Astrocyte (in vitro differentiated cells and primary cell): Measurements from ENCODE around the gene LMX1B. TPM values are rescaled to one million over a fixed set of nuclear protein-coding genes. Genes with fewer than 3 reads are reported as not detected.
A peak's percentile ranks its signal among the peaks of the same experiment; 100 is the strongest.

Experiments used
- DNase-seq: peaks from one replicate; pipeline ENCODE4 v3.0.0-alpha.2; 2010; ENCODE audit warnings: low read depth
- FAIRE-seq: peaks from 2 replicates; lab custom pipeline; 2011; peaks lifted over from hg19 to GRCh38; lab: Jason Lieb, UNC
- H2AFZ ChIP-seq: 2 replicates; pipeline ENCODE4 v1.6.0; 2012; ENCODE audit warnings: low read depth, low read length, inconsistent platforms
- H3K27ac ChIP-seq: 2 replicates; pipeline ENCODE4 v1.5.1; 2011; ENCODE audit warnings: low read depth, low read length, inconsistent platforms
- H3K27me3 ChIP-seq: 2 replicates; pipeline ENCODE4 v1.6.0; 2011; ENCODE audit warnings: low read length, inconsistent platforms; ENCODE audit not compliant: insufficient read depth
- H3K36me3 ChIP-seq: 2 replicates; pipeline ENCODE4 v1.5.1; 2011; ENCODE audit warnings: low read length, inconsistent platforms; ENCODE audit not compliant: insufficient read depth
- H3K4me1 ChIP-seq: 2 replicates; pipeline ENCODE4 v1.5.1; 2011; ENCODE audit warnings: low read length, inconsistent platforms; ENCODE audit not compliant: insufficient read depth
- H3K4me2 ChIP-seq: 2 replicates; pipeline ENCODE4 v1.6.0; 2012; ENCODE audit warnings: low read length, inconsistent platforms
- H3K4me3 ChIP-seq: 2 replicates; pipeline ENCODE4 v1.5.1; 2011; ENCODE audit warnings: low read depth, mild to moderate bottlenecking, low read length, inconsistent platforms; ENCODE audit not compliant: insufficient read depth
- H3K79me2 ChIP-seq: 2 replicates; pipeline ENCODE4 v1.6.0; 2012; ENCODE audit warnings: mild to moderate bottlenecking, low read length, inconsistent platforms; ENCODE audit not compliant: insufficient read depth
- H3K9ac ChIP-seq: 2 replicates; pipeline ENCODE4 v1.6.0; 2012; ENCODE audit warnings: mild to moderate bottlenecking, low read length, inconsistent platforms
- H3K9me3 ChIP-seq: 2 replicates; pipeline ENCODE4 v1.5.1; 2012; ENCODE audit warnings: low read depth, mild to moderate bottlenecking, low read length, inconsistent platforms; ENCODE audit not compliant: insufficient read depth
- H4K20me1 ChIP-seq: 2 replicates; pipeline ENCODE4 v1.6.0; 2012; ENCODE audit warnings: low read length, inconsistent platforms; ENCODE audit not compliant: insufficient read depth
- H3K27ac Mint-ChIP-seq: one replicate; pipeline ENCODE4 v1.8.0; 2021; ENCODE audit warnings: mild to moderate bottlenecking, mixed read lengths; ENCODE audit not compliant: unreplicated experiment
- H3K27me3 Mint-ChIP-seq: one replicate; pipeline ENCODE4 v1.8.0; 2021; ENCODE audit warnings: low read depth, mixed read lengths; ENCODE audit not compliant: unreplicated experiment
- H3K36me3 Mint-ChIP-seq: one replicate; pipeline ENCODE4 v1.8.0; 2021; ENCODE audit warnings: low read depth, mixed read lengths; ENCODE audit not compliant: unreplicated experiment
- H3K4me1 Mint-ChIP-seq: one replicate; pipeline ENCODE4 v1.8.0; 2021; ENCODE audit warnings: low read depth, mixed read lengths; ENCODE audit not compliant: unreplicated experiment
- H3K4me3 Mint-ChIP-seq: one replicate; pipeline ENCODE4 v1.8.0; 2021; ENCODE audit warnings: mild to moderate bottlenecking, moderate library complexity, mixed read lengths; ENCODE audit not compliant: unreplicated experiment
- H3K9me3 Mint-ChIP-seq: one replicate; pipeline ENCODE4 v1.8.0; 2021; ENCODE audit warnings: mild to moderate bottlenecking, mixed read lengths; ENCODE audit not compliant: unreplicated experiment
- EZH2 ChIP-seq: IDR thresholded peaks from 2 replicates; pipeline ENCODE4 v1.6.1; 2012; ENCODE audit warnings: mild to moderate bottlenecking, low read length, inconsistent platforms; ENCODE audit not compliant: insufficient read depth
- total RNA-seq: library from RNA; stranded (reverse); gene quantifications from 2 replicates; pipeline ENCODE4 v1.2.1, GENCODE V29; 2021
- TF ChIP-seq, protein P1 (sequence below): IDR thresholded peaks from 2 replicates; pipeline ENCODE4 v1.5.1; 2011; ENCODE audit warnings: low read depth, mild to moderate bottlenecking, inconsistent platforms, low read length, moderate library complexity; ENCODE audit not compliant: insufficient read depth

The LMX1B gene
- total RNA-seq, 1 donor from 2014 or later = 0.45 TPM

DNA sequence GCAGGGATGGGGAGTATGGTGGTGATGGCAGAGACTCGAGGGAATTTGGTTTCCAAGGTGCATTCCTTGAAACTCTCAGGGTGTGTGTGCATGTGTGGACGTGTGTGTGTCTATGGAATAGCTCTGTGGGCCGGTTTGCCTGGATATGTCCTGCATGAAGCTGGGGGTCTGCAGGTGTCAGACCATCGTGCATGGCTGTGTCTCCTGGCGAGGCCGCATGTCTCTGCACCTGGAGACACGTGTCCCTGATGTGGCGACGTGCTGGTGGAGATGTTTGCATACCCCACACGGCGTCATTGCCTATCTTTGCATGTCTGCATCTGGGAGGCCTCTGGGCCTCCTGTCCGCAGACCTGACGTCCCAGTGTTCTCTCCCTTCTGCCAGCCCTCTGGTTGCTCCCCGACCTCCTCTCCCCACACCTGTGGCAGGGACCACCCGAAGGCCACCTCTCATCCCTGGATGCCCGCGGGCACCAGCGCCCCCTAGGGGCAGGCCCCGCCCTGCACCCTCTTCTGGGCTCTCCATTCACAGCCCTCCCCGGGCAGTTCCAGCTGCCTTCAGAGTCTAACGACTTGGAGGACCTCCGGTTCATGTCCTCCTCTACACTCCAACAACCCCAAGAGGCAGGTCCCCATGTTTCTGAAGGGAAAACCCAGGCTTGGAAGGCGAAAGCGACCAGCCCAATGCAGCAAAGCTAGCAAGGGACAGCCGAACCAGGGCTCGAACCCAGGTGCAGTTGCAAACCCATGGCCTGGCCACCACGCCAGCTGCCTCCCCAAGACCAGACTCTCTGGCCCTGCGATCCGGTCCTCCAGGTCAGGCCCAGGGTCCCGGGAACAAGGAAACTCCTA is 88.6 kb downstream of the LMX1B start:
- DNase-seq = no peak
- FAIRE-seq = no peak
- no peak overlapping the region for H2AFZ ChIP-seq
- Mint-ChIP-seq H3K27me3 (peaks cover 60% of the 10 kb centered on the region), H3K36me3 (no peaks in the 10 kb centered on the region), H3K4me1 (peaks cover 10% of the 10 kb centered on the region), H3K9me3 (no peaks in the 10 kb centered on the region), H3K27ac (no peak overlapping the region), H3K4me3 (no peak overlapping the region)
- H3K36me3 ChIP-seq = no peaks in the 10 kb centered on the region
- H3K9ac ChIP-seq = no peak overlapping the region
- peaks cover 11% of the 10 kb centered on the region for H3K4me1 ChIP-seq
- no peaks in the 10 kb centered on the region for H4K20me1 ChIP-seq
- TF ChIP-seq, protein P1, sequence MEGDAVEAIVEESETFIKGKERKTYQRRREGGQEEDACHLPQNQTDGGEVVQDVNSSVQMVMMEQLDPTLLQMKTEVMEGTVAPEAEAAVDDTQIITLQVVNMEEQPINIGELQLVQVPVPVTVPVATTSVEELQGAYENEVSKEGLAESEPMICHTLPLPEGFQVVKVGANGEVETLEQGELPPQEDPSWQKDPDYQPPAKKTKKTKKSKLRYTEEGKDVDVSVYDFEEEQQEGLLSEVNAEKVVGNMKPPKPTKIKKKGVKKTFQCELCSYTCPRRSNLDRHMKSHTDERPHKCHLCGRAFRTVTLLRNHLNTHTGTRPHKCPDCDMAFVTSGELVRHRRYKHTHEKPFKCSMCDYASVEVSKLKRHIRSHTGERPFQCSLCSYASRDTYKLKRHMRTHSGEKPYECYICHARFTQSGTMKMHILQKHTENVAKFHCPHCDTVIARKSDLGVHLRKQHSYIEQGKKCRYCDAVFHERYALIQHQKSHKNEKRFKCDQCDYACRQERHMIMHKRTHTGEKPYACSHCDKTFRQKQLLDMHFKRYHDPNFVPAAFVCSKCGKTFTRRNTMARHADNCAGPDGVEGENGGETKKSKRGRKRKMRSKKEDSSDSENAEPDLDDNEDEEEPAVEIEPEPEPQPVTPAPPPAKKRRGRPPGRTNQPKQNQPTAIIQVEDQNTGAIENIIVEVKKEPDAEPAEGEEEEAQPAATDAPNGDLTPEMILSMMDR = peak; percentile 48
- no peak for TF ChIP-seq EZH2
- H3K27ac ChIP-seq = no peak overlapping the region
- H3K4me2 ChIP-seq = no peak overlapping the region
- no peaks in the 10 kb centered on the region for H3K9me3 ChIP-seq
- no peak overlapping the region for H3K4me3 ChIP-seq
- H3K79me2 ChIP-seq = no peaks in the 10 kb centered on the region
- H3K27me3 ChIP-seq = peaks cover 31% of the 10 kb centered on the region

DNA sequence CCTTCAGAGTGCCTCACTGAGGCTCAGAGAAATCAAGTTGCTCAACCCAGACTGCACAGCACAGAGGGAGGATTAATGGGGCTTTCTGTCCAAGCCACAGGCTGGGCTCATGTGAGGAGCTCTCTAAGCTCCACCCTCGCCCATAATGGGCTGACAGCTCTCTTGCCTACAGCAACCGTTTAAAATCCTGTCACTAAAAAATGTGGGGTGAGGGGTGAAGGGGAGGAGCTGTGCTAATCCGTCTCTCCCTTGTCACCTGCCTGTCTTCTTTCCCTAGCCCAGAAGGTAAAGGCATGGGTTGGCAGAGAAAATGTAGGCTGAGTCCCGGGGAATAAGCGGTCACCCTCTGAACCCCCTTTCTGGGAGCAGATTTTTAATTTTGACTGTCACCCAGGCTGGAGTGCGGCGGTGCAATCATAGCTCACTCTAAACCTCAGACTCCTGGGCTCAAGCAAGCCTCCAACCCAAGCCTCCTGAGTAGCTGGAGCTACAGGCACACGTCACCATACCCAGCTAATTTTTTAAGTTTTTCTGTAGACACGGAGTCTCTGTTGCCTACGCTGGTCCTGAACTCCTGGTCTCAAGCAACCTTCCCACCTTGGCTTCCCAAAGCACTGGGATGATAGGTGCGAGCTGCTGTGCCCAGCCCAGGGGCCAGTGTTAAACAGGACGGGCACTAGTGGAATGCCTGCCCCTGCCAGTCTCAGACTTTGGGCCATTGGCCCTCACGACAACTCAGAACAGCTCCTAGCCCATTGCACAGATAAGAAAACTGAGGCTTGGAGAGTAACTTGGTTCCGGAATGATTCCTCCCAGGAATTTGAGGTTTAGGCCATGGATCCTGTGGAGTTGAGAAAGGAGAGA is 89.5 kb downstream of the LMX1B start:
- FAIRE-seq (no peak), DNase-seq (no peak)
- H3K36me3 Mint-ChIP-seq = no peaks in the 10 kb centered on the region
- Histone ChIP-seq H3K9me3 (no peaks in the 10 kb centered on the region), H3K36me3 (no peaks in the 10 kb centered on the region), H3K9ac (no peak overlapping the region), H4K20me1 (no peaks in the 10 kb centered on the region), H3K27me3 (peaks cover 35% of the 10 kb centered on the region), H2AFZ (no peak overlapping the region), H3K4me3 (no peak overlapping the region), H3K4me2 (no peak overlapping the region), H3K79me2 (no peaks in the 10 kb centered on the region), H3K4me1 (peaks cover 11% of the 10 kb centered on the region), H3K27ac (no peak overlapping the region)
- peaks cover 62% of the 10 kb centered on the region for H3K27me3 Mint-ChIP-seq
- TF ChIP-seq EZH2 = no peak
- TF ChIP-seq, protein P1 = no peak
- no peaks in the 10 kb centered on the region for H3K9me3 Mint-ChIP-seq
- peaks cover 10% of the 10 kb centered on the region for H3K4me1 Mint-ChIP-seq
- no peak overlapping the region for H3K27ac Mint-ChIP-seq
- H3K4me3 Mint-ChIP-seq = no peak overlapping the region
